ENCODE measurements around the gene DOK6.
A peak's percentile ranks its signal among the peaks of the same experiment; 100 is the strongest.
"Not testable (repeated sequence)": the region's sequence is repeated elsewhere in the genome, so short reads cannot be mapped to it uniquely, and the experiment has no call there.

DOK6 gene

GRCh38 chr18:69813559-69813958, 412.9 kb downstream of the DOK6 start:
- no peaks in the 10 kb centered on the region for H3K9me3 Mint-ChIP-seq
- DNase-seq: no peak
- no peak for ATAC-seq (replicated peaks)
- peaks cover 12% of the 10 kb centered on the region for H3K36me3 Mint-ChIP-seq (ENCODE audit: insufficient read depth)
- H3K4me3 Mint-ChIP-seq: no peak overlapping the region
- no peaks in the 10 kb centered on the region for H3K27me3 Mint-ChIP-seq
- H3K27ac Mint-ChIP-seq: no peak overlapping the region
- peaks cover 3% of the 10 kb centered on the region in 2 donors for H3K4me1 Mint-ChIP-seq (ENCODE audit: low read depth in 2 of 2)

DNA sequence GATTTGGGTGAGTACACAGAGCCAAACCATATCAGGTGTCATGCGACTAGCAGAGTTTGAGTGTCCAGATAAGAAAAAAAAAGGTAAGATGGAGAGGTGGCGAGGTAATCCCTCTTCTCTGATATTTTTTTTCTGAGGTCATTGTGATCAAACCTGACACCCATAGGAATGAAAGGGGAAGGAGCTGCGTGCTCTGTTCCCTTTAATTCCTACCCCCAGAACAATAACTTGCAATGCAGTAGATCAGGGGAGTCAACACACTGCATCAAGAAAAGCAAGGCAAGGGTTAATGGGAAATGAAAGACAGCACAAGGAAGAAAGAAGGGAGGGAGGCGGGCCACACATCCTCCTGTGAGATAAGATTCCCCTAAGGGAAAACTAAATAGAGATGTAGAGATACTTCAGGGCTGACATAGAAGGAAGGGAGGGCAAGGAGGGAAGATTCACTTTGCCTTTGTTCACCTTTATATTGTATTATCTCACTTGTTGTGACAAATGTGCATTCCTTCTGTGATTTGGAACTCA, 414.2 kb downstream of the DOK6 start:
- Mint-ChIP-seq H3K9me3 (no peaks in the 10 kb centered on the region), H3K36me3 (ENCODE audit: insufficient read depth) (peaks cover 12% of the 10 kb centered on the region), H3K4me1 (ENCODE audit: low read depth in 2 of 2) (peaks cover 3% of the 10 kb centered on the region in 2 donors), H3K27ac (no peak overlapping the region), H3K4me3 (no peak overlapping the region), H3K27me3 (no peaks in the 10 kb centered on the region)
- ATAC-seq (replicated peaks) (no peak), DNase-seq (no peak)

DNA sequence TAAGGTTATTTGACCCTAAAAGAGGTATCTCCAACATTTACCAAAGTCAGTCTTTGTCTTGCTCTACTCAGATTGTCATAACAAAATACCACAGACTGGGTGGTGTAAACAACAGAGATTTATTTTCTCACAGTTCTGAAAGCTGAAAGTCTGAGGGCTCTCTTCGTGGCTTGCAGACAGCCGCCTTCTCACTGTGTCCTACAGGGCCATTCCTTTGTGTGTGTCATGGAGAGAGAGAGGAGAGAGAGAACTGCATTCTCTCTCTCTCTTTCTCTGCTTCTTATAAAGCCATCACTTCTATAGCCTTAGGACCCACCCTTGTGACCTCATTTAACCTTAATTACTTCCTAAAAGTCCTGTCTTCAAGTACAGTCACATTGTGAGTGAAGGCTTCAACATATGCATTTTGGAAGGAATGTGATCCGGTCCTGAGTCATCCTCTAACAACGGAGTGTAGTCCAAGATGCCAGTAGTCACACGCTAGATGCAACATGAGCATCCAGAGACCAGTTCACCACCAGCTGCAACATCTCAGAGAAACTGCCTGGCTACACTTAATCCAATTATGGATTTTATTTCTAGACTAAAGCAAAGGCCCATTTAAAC, 416.8 kb downstream of the DOK6 start:
- H3K36me3 Mint-ChIP-seq (ENCODE audit: insufficient read depth): peaks cover 12% of the 10 kb centered on the region
- H3K4me1 Mint-ChIP-seq (ENCODE audit: low read depth in 2 of 2): no peaks in the 10 kb centered on the region
- no peak overlapping the region for H3K4me3 Mint-ChIP-seq
- no peaks in the 10 kb centered on the region for H3K9me3 Mint-ChIP-seq
- DNase-seq (no peak), ATAC-seq (replicated peaks) (no peak)
- peak overlapping the region in 1 of 2 donors; percentile 0 for H3K27ac Mint-ChIP-seq
- no peaks in the 10 kb centered on the region for H3K27me3 Mint-ChIP-seq

DNA sequence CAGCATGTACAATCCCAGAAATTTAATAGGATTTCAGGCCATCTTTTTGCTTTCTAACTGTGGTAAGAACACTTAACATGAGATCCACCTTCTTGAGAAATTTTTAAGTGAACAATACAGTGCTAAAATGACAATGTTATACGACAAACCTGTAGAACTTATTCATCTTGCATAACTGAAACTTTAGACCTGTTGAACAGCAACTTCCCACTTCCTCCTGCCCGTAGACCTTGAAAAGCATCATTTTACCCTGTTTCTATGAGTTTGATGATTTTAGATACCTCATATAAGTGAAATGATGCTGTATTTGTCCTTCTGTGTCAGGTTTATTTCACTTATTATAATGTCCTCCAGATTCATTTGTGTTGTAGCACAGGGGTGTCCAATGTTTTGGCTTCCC, 418.8 kb downstream of the DOK6 start:
- H3K4me3 Mint-ChIP-seq: no peak overlapping the region
- H3K27ac Mint-ChIP-seq: no peak overlapping the region
- H3K36me3 Mint-ChIP-seq (ENCODE audit: insufficient read depth): peaks cover 7% of the 10 kb centered on the region

DNA sequence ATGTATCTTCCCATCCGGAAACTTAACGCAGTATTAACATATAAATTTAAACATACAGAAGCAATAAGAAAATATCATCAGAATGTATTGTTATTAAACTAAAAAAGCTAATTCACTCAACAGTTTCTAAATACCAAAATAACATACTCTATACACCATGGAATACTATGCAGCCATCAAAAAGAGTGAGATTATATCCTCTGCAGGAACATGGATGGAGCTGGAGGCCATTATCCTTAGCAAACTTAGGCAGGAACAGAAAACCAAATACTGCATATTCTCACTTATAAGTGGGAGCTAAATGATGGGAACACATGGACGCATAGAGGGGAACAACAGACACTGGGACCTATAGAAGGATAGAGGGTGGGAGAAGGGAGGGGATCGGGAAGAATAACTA, 419.9 kb downstream of the DOK6 start:
- ATAC-seq (replicated peaks) (no peak), DNase-seq (no peak)
- no peak overlapping the region for H3K27ac Mint-ChIP-seq
- H3K36me3 Mint-ChIP-seq (ENCODE audit: insufficient read depth): peaks cover 7% of the 10 kb centered on the region
- H3K4me3 Mint-ChIP-seq: no peak overlapping the region
- H3K4me1 Mint-ChIP-seq (ENCODE audit: low read depth in 2 of 2): no peaks in the 10 kb centered on the region
- no peaks in the 10 kb centered on the region for H3K9me3 Mint-ChIP-seq
- H3K27me3 Mint-ChIP-seq: no peaks in the 10 kb centered on the region

More for the DNA sequence above, 418.8 kb downstream of the DOK6 start:
- Mint-ChIP-seq H3K4me1 (ENCODE audit: low read depth in 2 of 2) (no peaks in the 10 kb centered on the region), H3K27me3 (no peaks in the 10 kb centered on the region), H3K9me3 (no peaks in the 10 kb centered on the region)
- DNase-seq: no peak
- ATAC-seq (replicated peaks): no peak

- Mint-ChIP-seq H3K27ac (no peak overlapping the region), H3K9me3 (no peaks in the 10 kb centered on the region), H3K36me3 (ENCODE audit: insufficient read depth) (peaks cover 4% of the 10 kb centered on the region), H3K4me3 (no peak overlapping the region), H3K4me1 (ENCODE audit: low read depth in 2 of 2) (no peaks in the 10 kb centered on the region), H3K27me3 (no peaks in the 10 kb centered on the region)
- no peak for ATAC-seq (replicated peaks)
- DNase-seq: no peak
Observed at GRCh38 chr18:69830189-69830588, 429.5 kb downstream of the DOK6 start.

GRCh38 chr18:69834980-69835379, 434.3 kb downstream of the DOK6 start:
- H3K27ac Mint-ChIP-seq; ATAC-seq (replicated peaks); H3K4me3 Mint-ChIP-seq; H3K4me1 Mint-ChIP-seq (ENCODE audit: low read depth in 2 of 2); H3K9me3 Mint-ChIP-seq; DNase-seq; H3K27me3 Mint-ChIP-seq: not testable (repeated sequence)
- H3K36me3 Mint-ChIP-seq (ENCODE audit: insufficient read depth): peaks cover 10% of the 10 kb centered on the region

DNA sequence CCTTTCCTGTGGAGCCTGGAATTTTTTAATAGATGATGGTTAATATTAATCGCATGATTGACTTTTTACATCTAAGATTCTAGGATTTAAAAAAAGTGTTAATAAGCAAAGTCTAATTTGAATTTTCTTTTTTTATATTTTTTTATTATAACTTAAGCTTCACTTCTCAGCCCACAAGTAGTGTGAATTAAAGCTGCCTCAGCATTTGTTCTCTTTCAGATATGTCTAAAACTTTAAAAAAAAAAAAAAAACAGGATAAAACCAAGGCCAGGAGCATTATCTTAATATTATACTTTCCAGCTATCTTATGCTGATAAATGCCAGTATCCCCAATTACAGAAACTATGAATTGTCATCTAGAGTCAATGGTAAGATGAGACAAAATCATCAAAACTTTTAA, 437.3 kb downstream of the DOK6 start:
- ATAC-seq (replicated peaks) (no peak), DNase-seq (no peak)
- H3K9me3 Mint-ChIP-seq: no peaks in the 10 kb centered on the region
- H3K4me1 Mint-ChIP-seq (ENCODE audit: low read depth in 2 of 2): peaks cover 0 to 7% of the 10 kb centered on the region in 2 donors
- H3K27me3 Mint-ChIP-seq: no peaks in the 10 kb centered on the region
- no peak overlapping the region for H3K4me3 Mint-ChIP-seq
- peaks cover 16% of the 10 kb centered on the region for H3K36me3 Mint-ChIP-seq (ENCODE audit: insufficient read depth)
- no peak overlapping the region for H3K27ac Mint-ChIP-seq

DNA sequence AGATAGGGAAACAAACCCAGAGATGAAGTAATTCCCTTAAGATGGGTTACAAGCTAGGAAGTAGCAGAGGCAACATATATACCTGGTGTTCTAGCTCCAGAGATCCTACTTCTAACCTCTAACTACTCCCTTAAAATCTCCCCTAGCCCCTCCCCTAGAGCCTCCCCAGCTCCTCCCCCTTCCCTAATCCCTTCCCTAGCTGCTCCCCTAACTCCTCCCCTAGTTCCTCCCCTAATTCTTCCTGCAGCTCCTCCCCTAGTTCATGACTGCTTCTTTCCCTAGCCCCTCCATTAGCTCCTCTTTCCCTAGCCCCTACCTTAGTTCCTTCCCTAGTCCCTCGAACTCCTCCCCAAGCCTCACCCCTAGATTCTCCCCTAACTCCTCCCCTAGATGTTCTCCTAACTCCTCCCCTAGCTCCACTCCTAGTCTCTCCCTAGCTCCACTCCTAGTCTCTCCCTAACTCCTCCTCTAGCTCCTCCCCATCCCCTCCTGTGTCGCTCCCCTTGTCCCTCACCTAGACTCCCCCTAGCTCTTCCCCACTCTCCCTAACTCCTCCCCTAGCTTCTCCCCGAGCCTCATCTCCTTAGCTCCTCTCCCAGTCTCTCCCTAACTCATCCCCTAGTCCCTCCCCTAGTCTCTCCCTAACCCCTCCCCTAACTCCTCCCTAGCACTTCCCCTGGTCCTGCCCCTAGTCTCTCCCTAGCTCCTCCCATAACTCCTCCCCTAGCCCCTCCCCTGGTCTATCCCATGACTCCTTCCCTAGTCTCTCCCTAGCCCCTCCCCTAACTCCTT, 438.1 kb downstream of the DOK6 start:
- ATAC-seq (replicated peaks) (no peak), DNase-seq (no peak)
- Mint-ChIP-seq H3K27me3 (no peaks in the 10 kb centered on the region), H3K36me3 (ENCODE audit: insufficient read depth) (peaks cover 16% of the 10 kb centered on the region), H3K4me1 (ENCODE audit: low read depth in 2 of 2) (peaks cover 0 to 7% of the 10 kb centered on the region in 2 donors), H3K4me3 (no peak overlapping the region), H3K27ac (peak overlapping the region in 1 of 2 donors; percentile 33), H3K9me3 (no peaks in the 10 kb centered on the region)

DNA sequence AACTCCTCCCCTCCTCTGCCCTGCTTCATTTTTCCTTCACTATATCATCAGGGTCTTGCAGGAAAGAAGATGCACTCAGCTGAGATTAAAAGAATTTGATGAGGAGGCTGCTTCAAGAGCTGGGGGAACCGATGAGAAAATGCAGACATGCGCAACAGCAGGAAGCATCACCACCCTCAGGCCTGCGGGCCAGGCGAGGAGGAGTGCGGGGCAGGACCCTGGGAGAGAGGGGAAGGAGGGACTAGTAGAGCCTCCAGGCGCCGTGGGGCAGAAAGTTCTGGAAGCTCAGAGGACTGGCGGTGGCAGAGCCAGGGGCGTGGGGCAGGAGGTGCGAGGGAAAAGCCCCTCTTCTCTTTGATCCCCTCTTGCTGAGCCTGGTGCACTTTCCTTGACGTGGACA, 438.8 kb downstream of the DOK6 start:
- ATAC-seq (replicated peaks): no peak
- H3K9me3 Mint-ChIP-seq: no peaks in the 10 kb centered on the region
- DNase-seq: no peak
- H3K27ac Mint-ChIP-seq: peak overlapping the region in 1 of 2 donors; percentile 33
- H3K27me3 Mint-ChIP-seq: no peaks in the 10 kb centered on the region
- H3K4me3 Mint-ChIP-seq: no peak overlapping the region
- H3K4me1 Mint-ChIP-seq (ENCODE audit: low read depth in 2 of 2): peaks cover 0 to 7% of the 10 kb centered on the region in 2 donors
- peaks cover 16% of the 10 kb centered on the region for H3K36me3 Mint-ChIP-seq (ENCODE audit: insufficient read depth)

DNA sequence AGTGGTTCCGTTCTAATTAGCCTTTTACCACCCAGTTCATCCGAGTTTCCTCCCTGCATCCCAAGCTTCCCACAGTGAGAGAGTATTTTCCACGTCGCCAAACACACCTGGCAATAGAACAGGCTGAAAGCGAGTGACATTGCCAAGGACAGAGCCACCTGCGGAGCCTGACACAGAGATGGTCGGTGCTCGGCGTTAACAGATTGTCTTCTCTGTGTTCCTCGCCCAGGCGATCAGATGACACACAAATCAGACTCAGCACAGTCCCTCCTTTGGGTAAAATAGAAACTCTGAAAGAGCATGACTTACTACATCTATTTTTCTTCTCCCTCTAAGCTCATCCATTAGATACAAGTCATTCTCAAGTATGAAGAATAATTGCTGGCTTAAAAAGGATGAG, 439.3 kb downstream of the DOK6 start:
- peaks cover 16% of the 10 kb centered on the region for H3K36me3 Mint-ChIP-seq (ENCODE audit: insufficient read depth)
- no peaks in the 10 kb centered on the region for H3K27me3 Mint-ChIP-seq
- H3K27ac Mint-ChIP-seq: no peak overlapping the region
- H3K4me3 Mint-ChIP-seq: no peak overlapping the region
- no peaks in the 10 kb centered on the region for H3K9me3 Mint-ChIP-seq
- peaks cover 0 to 7% of the 10 kb centered on the region in 2 donors for H3K4me1 Mint-ChIP-seq (ENCODE audit: low read depth in 2 of 2)
- DNase-seq: no peak
- ATAC-seq (replicated peaks): no peak

DNA sequence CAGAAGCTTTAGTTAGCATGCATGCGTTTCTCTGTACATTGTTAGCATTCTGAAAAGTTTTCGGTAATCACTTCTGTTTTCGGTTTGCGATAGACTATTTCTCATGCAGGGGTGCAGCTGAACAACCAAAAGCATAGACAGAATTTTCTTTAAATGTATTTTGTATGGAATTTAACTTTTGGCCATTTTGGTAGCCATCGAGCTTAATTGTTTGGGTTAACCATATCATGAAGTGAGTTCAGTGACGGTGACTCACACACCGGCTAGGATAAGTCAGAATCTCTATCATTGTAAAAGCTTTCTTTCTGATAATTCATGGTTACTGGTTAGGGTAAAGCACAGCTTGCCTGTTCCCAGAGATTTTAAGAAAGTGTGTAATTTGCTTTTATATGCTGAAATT, 439.8 kb downstream of the DOK6 start:
- H3K27me3 Mint-ChIP-seq: no peaks in the 10 kb centered on the region
- no peak overlapping the region for H3K27ac Mint-ChIP-seq
- H3K9me3 Mint-ChIP-seq: no peaks in the 10 kb centered on the region
- H3K4me1 Mint-ChIP-seq (ENCODE audit: low read depth in 2 of 2): peaks cover 0 to 7% of the 10 kb centered on the region in 2 donors
- ATAC-seq (replicated peaks): no peak
- no peak for DNase-seq
- H3K36me3 Mint-ChIP-seq (ENCODE audit: insufficient read depth): peaks cover 16% of the 10 kb centered on the region
- H3K4me3 Mint-ChIP-seq: no peak overlapping the region

DNA sequence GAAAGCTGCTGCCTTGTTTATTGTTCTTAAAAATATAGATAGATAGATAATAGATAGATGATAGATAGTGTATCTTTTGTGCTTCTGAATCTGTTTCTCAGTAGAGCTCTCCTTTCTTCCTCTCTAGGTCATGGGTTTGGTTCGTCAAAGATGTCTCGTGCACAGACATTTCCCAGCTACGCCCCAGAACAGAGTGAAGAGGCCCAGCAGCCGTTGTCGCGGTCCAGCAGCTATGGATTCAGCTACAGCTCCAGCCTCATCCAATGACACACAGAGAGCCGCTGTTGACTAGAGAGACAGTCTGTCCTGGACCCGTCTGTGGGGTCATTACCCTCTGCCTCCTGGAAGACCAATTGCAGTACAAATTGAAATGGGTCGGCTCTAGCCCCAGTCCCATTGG, 440.4 kb downstream of the DOK6 start:
- no peak for ATAC-seq (replicated peaks)
- no peak for DNase-seq
- Mint-ChIP-seq H3K36me3 (ENCODE audit: insufficient read depth) (peaks cover 16% of the 10 kb centered on the region), H3K27ac (no peak overlapping the region), H3K9me3 (no peaks in the 10 kb centered on the region), H3K4me1 (ENCODE audit: low read depth in 2 of 2) (peaks cover 0 to 7% of the 10 kb centered on the region in 2 donors), H3K27me3 (no peaks in the 10 kb centered on the region), H3K4me3 (no peak overlapping the region)

- peaks cover 16% of the 10 kb centered on the region for H3K36me3 Mint-ChIP-seq (ENCODE audit: insufficient read depth)
- DNase-seq (no peak), ATAC-seq (replicated peaks) (no peak)
- no peak overlapping the region for H3K4me3 Mint-ChIP-seq
- H3K27ac Mint-ChIP-seq: no peak overlapping the region
- peaks cover 0 to 7% of the 10 kb centered on the region in 2 donors for H3K4me1 Mint-ChIP-seq (ENCODE audit: low read depth in 2 of 2)
- H3K9me3 Mint-ChIP-seq: no peaks in the 10 kb centered on the region
- H3K27me3 Mint-ChIP-seq: no peaks in the 10 kb centered on the region
Observed at GRCh38 chr18:69843015-69843414, 442.3 kb downstream of the DOK6 start.
